Astrocyte (in vitro differentiated cells and primary cell): ENCODE measurements around the gene LRRC7. TPM values are rescaled to one million over a fixed set of nuclear protein-coding genes. Genes with fewer than 3 reads are reported as not detected.
A peak's percentile ranks its signal among the peaks of the same experiment; 100 is the strongest.

ENCODE experiments used
- DNase-seq: peaks from one replicate; pipeline ENCODE4 v3.0.0-alpha.2; 2010; ENCODE audit warnings: low read depth
- FAIRE-seq: peaks from 2 replicates; lab custom pipeline; 2011; peaks lifted over from hg19 to GRCh38; lab: Jason Lieb, UNC
- H2AFZ ChIP-seq: 2 replicates; pipeline ENCODE4 v1.6.0; 2012; ENCODE audit warnings: low read depth, low read length, inconsistent platforms
- H3K27ac ChIP-seq: 2 replicates; pipeline ENCODE4 v1.5.1; 2011; ENCODE audit warnings: low read depth, low read length, inconsistent platforms
- H3K27me3 ChIP-seq: 2 replicates; pipeline ENCODE4 v1.6.0; 2011; ENCODE audit warnings: low read length, inconsistent platforms; ENCODE audit not compliant: insufficient read depth
- H3K36me3 ChIP-seq: 2 replicates; pipeline ENCODE4 v1.5.1; 2011; ENCODE audit warnings: low read length, inconsistent platforms; ENCODE audit not compliant: insufficient read depth
- H3K4me1 ChIP-seq: 2 replicates; pipeline ENCODE4 v1.5.1; 2011; ENCODE audit warnings: low read length, inconsistent platforms; ENCODE audit not compliant: insufficient read depth
- H3K4me2 ChIP-seq: 2 replicates; pipeline ENCODE4 v1.6.0; 2012; ENCODE audit warnings: low read length, inconsistent platforms
- H3K4me3 ChIP-seq: 2 replicates; pipeline ENCODE4 v1.5.1; 2011; ENCODE audit warnings: low read depth, mild to moderate bottlenecking, low read length, inconsistent platforms; ENCODE audit not compliant: insufficient read depth
- H3K79me2 ChIP-seq: 2 replicates; pipeline ENCODE4 v1.6.0; 2012; ENCODE audit warnings: mild to moderate bottlenecking, low read length, inconsistent platforms; ENCODE audit not compliant: insufficient read depth
- H3K9ac ChIP-seq: 2 replicates; pipeline ENCODE4 v1.6.0; 2012; ENCODE audit warnings: mild to moderate bottlenecking, low read length, inconsistent platforms
- H3K9me3 ChIP-seq: 2 replicates; pipeline ENCODE4 v1.5.1; 2012; ENCODE audit warnings: low read depth, mild to moderate bottlenecking, low read length, inconsistent platforms; ENCODE audit not compliant: insufficient read depth
- H4K20me1 ChIP-seq: 2 replicates; pipeline ENCODE4 v1.6.0; 2012; ENCODE audit warnings: low read length, inconsistent platforms; ENCODE audit not compliant: insufficient read depth
- H3K27ac Mint-ChIP-seq: one replicate; pipeline ENCODE4 v1.8.0; 2021; ENCODE audit warnings: mild to moderate bottlenecking, mixed read lengths; ENCODE audit not compliant: unreplicated experiment
- H3K27me3 Mint-ChIP-seq: one replicate; pipeline ENCODE4 v1.8.0; 2021; ENCODE audit warnings: low read depth, mixed read lengths; ENCODE audit not compliant: unreplicated experiment
- H3K36me3 Mint-ChIP-seq: one replicate; pipeline ENCODE4 v1.8.0; 2021; ENCODE audit warnings: low read depth, mixed read lengths; ENCODE audit not compliant: unreplicated experiment
- H3K4me1 Mint-ChIP-seq: one replicate; pipeline ENCODE4 v1.8.0; 2021; ENCODE audit warnings: low read depth, mixed read lengths; ENCODE audit not compliant: unreplicated experiment
- H3K4me3 Mint-ChIP-seq: one replicate; pipeline ENCODE4 v1.8.0; 2021; ENCODE audit warnings: mild to moderate bottlenecking, moderate library complexity, mixed read lengths; ENCODE audit not compliant: unreplicated experiment
- H3K9me3 Mint-ChIP-seq: one replicate; pipeline ENCODE4 v1.8.0; 2021; ENCODE audit warnings: mild to moderate bottlenecking, mixed read lengths; ENCODE audit not compliant: unreplicated experiment
- EZH2 ChIP-seq: IDR thresholded peaks from 2 replicates; pipeline ENCODE4 v1.6.1; 2012; ENCODE audit warnings: mild to moderate bottlenecking, low read length, inconsistent platforms; ENCODE audit not compliant: insufficient read depth
- total RNA-seq: library from RNA; stranded (reverse); gene quantifications from 2 replicates; pipeline ENCODE4 v1.2.1, GENCODE V29; 2021
- TF ChIP-seq, protein P1 (sequence below): IDR thresholded peaks from 2 replicates; pipeline ENCODE4 v1.5.1; 2011; ENCODE audit warnings: low read depth, mild to moderate bottlenecking, inconsistent platforms, low read length, moderate library complexity; ENCODE audit not compliant: insufficient read depth

Gene LRRC7
- total RNA-seq, 1 donor from 2014 or later = 0.27 TPM

DNA sequence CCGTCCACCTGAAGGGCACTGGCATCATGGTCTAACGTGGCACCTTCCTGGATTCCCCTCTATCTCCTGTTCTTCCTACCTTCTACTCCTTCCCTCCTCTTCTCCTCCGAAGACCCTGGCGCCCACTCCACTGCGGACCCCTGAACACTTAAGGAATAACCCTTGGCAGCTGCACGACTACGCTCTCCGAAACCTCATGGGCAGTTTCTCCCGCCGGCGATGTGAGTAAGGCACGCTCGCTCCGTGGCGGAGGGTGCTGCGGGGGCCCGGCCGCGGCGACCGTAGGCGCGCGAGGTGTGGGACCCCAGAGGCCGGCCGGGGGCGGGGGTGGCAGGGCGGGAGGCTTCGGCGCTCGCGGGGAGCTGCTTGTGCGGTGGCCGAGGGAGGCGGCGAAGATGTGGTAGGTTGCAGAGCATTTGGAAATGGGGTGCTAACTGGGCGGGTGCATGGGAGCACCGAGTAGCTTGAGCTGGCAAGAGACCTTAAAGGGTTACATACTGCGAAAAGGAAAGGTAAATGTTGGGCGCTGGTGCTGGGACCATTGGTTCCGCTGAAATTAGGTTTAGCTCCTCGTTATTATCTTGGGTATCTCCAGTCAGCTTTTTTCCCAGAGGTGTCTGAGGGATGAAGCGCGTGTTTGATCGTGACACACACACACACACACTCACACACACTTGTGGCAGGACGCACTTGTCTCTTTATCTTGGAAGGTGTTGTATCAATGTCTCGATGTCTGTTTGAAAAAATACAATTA, 876 bp downstream of the LRRC7 start:
- H3K27ac Mint-ChIP-seq = no peak overlapping the region
- peaks cover 28% of the 10 kb centered on the region for H3K27me3 ChIP-seq

DNA sequence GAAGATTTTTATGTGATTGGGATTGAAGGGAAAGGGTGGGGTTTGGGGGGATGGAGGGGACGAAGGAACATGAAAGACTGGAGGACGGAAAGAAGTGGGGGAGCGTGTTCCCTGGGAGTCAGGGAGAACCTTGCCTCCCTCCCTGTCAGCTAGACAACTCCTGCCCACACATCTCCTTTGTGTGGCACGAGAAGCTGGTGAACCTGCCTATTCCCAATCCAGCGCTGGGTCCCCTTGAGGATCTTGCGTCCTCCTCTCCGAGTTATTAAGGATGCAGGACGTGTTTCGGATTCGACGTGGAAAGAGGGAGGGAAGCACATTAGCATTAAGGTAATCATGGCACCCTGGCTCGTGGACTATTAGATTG, 1.4 kb downstream of the LRRC7 start:
- no peaks in the 10 kb centered on the region for H4K20me1 ChIP-seq

More for the DNA sequence above, 876 bp downstream of the LRRC7 start:
- H3K9me3 Mint-ChIP-seq = no peaks in the 10 kb centered on the region
- no peaks in the 10 kb centered on the region for H3K36me3 Mint-ChIP-seq
- H3K4me1 Mint-ChIP-seq = peaks cover 13% of the 10 kb centered on the region
- DNase-seq (no peak), FAIRE-seq (no peak)
- Histone ChIP-seq H2AFZ (peak overlapping the region; percentile 72), H3K4me3 (peak overlapping the region; percentile 53), H4K20me1 (no peaks in the 10 kb centered on the region), H3K4me2 (peak overlapping the region; percentile 95), H3K27ac (no peak overlapping the region), H3K79me2 (no peaks in the 10 kb centered on the region), H3K36me3 (no peaks in the 10 kb centered on the region), H3K9ac (peak overlapping the region; percentile 52), H3K9me3 (no peaks in the 10 kb centered on the region), H3K4me1 (peaks cover 12% of the 10 kb centered on the region)
- peak overlapping the region; percentile 90 for H3K4me3 Mint-ChIP-seq
- H3K27me3 Mint-ChIP-seq = peaks cover 26% of the 10 kb centered on the region
- TF ChIP-seq EZH2 = peak; percentile 51
- TF ChIP-seq, protein P1, sequence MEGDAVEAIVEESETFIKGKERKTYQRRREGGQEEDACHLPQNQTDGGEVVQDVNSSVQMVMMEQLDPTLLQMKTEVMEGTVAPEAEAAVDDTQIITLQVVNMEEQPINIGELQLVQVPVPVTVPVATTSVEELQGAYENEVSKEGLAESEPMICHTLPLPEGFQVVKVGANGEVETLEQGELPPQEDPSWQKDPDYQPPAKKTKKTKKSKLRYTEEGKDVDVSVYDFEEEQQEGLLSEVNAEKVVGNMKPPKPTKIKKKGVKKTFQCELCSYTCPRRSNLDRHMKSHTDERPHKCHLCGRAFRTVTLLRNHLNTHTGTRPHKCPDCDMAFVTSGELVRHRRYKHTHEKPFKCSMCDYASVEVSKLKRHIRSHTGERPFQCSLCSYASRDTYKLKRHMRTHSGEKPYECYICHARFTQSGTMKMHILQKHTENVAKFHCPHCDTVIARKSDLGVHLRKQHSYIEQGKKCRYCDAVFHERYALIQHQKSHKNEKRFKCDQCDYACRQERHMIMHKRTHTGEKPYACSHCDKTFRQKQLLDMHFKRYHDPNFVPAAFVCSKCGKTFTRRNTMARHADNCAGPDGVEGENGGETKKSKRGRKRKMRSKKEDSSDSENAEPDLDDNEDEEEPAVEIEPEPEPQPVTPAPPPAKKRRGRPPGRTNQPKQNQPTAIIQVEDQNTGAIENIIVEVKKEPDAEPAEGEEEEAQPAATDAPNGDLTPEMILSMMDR = no peak

More for the DNA sequence above, 1.4 kb downstream of the LRRC7 start:
- Mint-ChIP-seq H3K27me3 (peaks cover 26% of the 10 kb centered on the region), H3K4me1 (peaks cover 13% of the 10 kb centered on the region), H3K9me3 (no peaks in the 10 kb centered on the region), H3K36me3 (no peaks in the 10 kb centered on the region), H3K27ac (no peak overlapping the region), H3K4me3 (peak overlapping the region; percentile 63)
- peaks cover 28% of the 10 kb centered on the region for H3K27me3 ChIP-seq
- TF ChIP-seq, protein P1 = no peak
- peak; percentile 57 for TF ChIP-seq EZH2
- peaks cover 12% of the 10 kb centered on the region for H3K4me1 ChIP-seq
- H3K36me3 ChIP-seq = no peaks in the 10 kb centered on the region
- DNase-seq (no peak), FAIRE-seq (no peak)
- no peaks in the 10 kb centered on the region for H3K9me3 ChIP-seq
- peak overlapping the region; percentile 95 for H3K4me2 ChIP-seq
- peak overlapping the region; percentile 38 for H3K9ac ChIP-seq
- H3K27ac ChIP-seq = no peak overlapping the region
- H3K4me3 ChIP-seq = peak overlapping the region; percentile 55
- H3K79me2 ChIP-seq = no peaks in the 10 kb centered on the region
- peak overlapping the region; percentile 65 for H2AFZ ChIP-seq
